Measurements from ENCODE around the gene JTB.
"Not testable (repeated sequence)": the region's sequence is repeated elsewhere in the genome, so short reads cannot be mapped to it uniquely, and the experiment has no call there.

The JTB gene

GRCh38 chr1:153977250-153978240, at the start of gene JTB:
Gene JTB (minus strand): TSS chr1:153977674. CDS start chr1:153977252, 422 bp downstream.
- no peak for FAIRE-seq

GRCh38 chr1:154019940-154020339, 42.5 kb upstream of the JTB start:
- no peak for FAIRE-seq
- no peak for DNase-seq (ENCODE audit: low spot score)

More at GRCh38 chr1:153977250-153978240, at the start of gene JTB:
- peak; percentile 61 for DNase-seq (ENCODE audit: low spot score)

GRCh38 chr1:154019269-154019668, 41.8 kb upstream of the JTB start:
- FAIRE-seq: no peak
- DNase-seq (ENCODE audit: low spot score): no peak

GRCh38 chr1:154014154-154014907, 36.9 kb upstream of the JTB start:
- no peak for FAIRE-seq
- no peak for DNase-seq (ENCODE audit: low spot score)

- not testable (repeated sequence) for DNase-seq (ENCODE audit: low spot score); FAIRE-seq
Observed at GRCh38 chr1:154012543-154012942, 35.1 kb upstream of the JTB start.

- FAIRE-seq (no peak), DNase-seq (ENCODE audit: low spot score) (no peak)
Observed at GRCh38 chr1:154012129-154012528, 34.7 kb upstream of the JTB start.

GRCh38 chr1:154006136-154006535, 28.7 kb upstream of the JTB start:
- DNase-seq (ENCODE audit: low spot score) (no peak), FAIRE-seq (no peak)

GRCh38 chr1:154000420-154000819, 22.9 kb upstream of the JTB start:
- DNase-seq (ENCODE audit: low spot score): no peak
- FAIRE-seq: no peak

GRCh38 chr1:153996882-153997281, 19.4 kb upstream of the JTB start:
- DNase-seq (ENCODE audit: low spot score); FAIRE-seq: not testable (repeated sequence)

- DNase-seq (ENCODE audit: low spot score) (no peak), FAIRE-seq (no peak)
Observed at GRCh38 chr1:153995640-153996039, 18.2 kb upstream of the JTB start.

- DNase-seq (ENCODE audit: low spot score) (no peak), FAIRE-seq (no peak)
Observed at GRCh38 chr1:153995202-153995601, 17.7 kb upstream of the JTB start.

GRCh38 chr1:153991806-153992205, 14.3 kb upstream of the JTB start:
- no peak for FAIRE-seq
- DNase-seq (ENCODE audit: low spot score): no peak

GRCh38 chr1:153991151-153991630, 13.7 kb upstream of the JTB start:
- no peak for DNase-seq (ENCODE audit: low spot score)
- FAIRE-seq: no peak

GRCh38 chr1:153990468-153991150, 13.1 kb upstream of the JTB start, which contains the start of gene RPS27:
Gene RPS27 (plus strand): TSS chr1:153990762. CDS start chr1:153990797, 35 bp downstream.
- DNase-seq (ENCODE audit: low spot score) (peak; percentile 96), FAIRE-seq (peak; percentile 82)

GRCh38 chr1:153987621-153988020, 10.1 kb upstream of the JTB start:
- no peak for DNase-seq (ENCODE audit: low spot score)
- FAIRE-seq: no peak

- DNase-seq (ENCODE audit: low spot score) (peak; percentile 76), FAIRE-seq (no peak)
Observed at GRCh38 chr1:153985941-153986761, 8.7 kb upstream of the JTB start, which contains the start of gene RAB13. Gene RAB13 (minus strand): TSS chr1:153986339. CDS start chr1:153986236, 103 bp downstream.

GRCh38 chr1:153985341-153985912, 8.0 kb upstream of the JTB start:
- DNase-seq (ENCODE audit: low spot score) (peak; percentile 57), FAIRE-seq (no peak)

- no peak for DNase-seq (ENCODE audit: low spot score)
Observed at GRCh38 chr1:153984123-153984894, 6.8 kb upstream of the JTB start.

GRCh38 chr1:153981735-153982134, 4.3 kb upstream of the JTB start:
- not testable (repeated sequence) for DNase-seq (ENCODE audit: low spot score); FAIRE-seq

More at GRCh38 chr1:153984123-153984894, 6.8 kb upstream of the JTB start:
- no peak for FAIRE-seq
